PC-3 (cell line): ENCODE data around the gene ANO4. TPM values are rescaled to one million over a fixed set of nuclear protein-coding genes. Genes with fewer than 3 reads are reported as not detected.

Source experiments
- ATAC-seq: fragments of 200-7000 bp; cut with Tn5 transposase; 2 replicates; pipeline ENCODE4 v1.9.1; 2020; ENCODE audit warnings: mild to moderate bottlenecking, moderate library complexity
- BruUV-seq: library from RNA; stranded (reverse); fragments of 400-500 nt; replicated peaks from 2 replicates; lab custom pipeline; 2021; lab: Mats Ljungman, UMichigan
- CTCF ChIA-PET: fragments of 300-600 bp; sonication (Branson Sonifier 250); formaldehyde crosslinking; loops from one replicate; lab custom pipeline; 2022; ENCODE audit warnings: antibody characterized with exemption; lab: Charles Lee
- POLR2A ChIA-PET: fragments of 300-600 bp; sonication (Branson Sonifier 250); formaldehyde crosslinking; loops from one replicate; lab custom pipeline; 2022; ENCODE audit warnings: antibody characterized with exemption; ENCODE audit not compliant: unreplicated experiment; lab: Charles Lee
- DNase-seq: peaks from one replicate; pipeline ENCODE4 v3.0.0-alpha.2; 2015
- H2AFZ ChIP-seq: fragments of 300-600 bp; sonication (generic); 2 replicates; pipeline ENCODE4 v1.6.0; 2016; ENCODE audit warnings: antibody characterized with exemption, low read length
- H3F3A ChIP-seq: fragments of 300-600 bp; sonication (generic); one replicate; pipeline ENCODE4 v1.6.0; 2017; ENCODE audit warnings: antibody characterized with exemption, low read length, control low read depth, mild to moderate bottlenecking; ENCODE audit not compliant: unreplicated experiment
- H3K27ac ChIP-seq: fragments of 300-600 bp; sonication (generic); 2 replicates; pipeline ENCODE4 v1.5.1; 2016; ENCODE audit warnings: mild to moderate bottlenecking, low read length
- H3K27me3 ChIP-seq: fragments of 300-600 bp; sonication (generic); 2 replicates; pipeline ENCODE4 v1.6.1; 2016; ENCODE audit warnings: low read length, mixed read lengths
- H3K36me3 ChIP-seq: fragments of 300-600 bp; sonication (generic); 2 replicates; pipeline ENCODE4 v1.6.1; 2016; ENCODE audit warnings: low read depth, mixed run types, low read length, mixed read lengths
- H3K4me1 ChIP-seq: fragments of 300-600 bp; sonication (generic); 2 replicates; pipeline ENCODE4 v1.5.1; 2016; ENCODE audit warnings: low read length; ENCODE audit not compliant: insufficient read depth
- H3K4me2 ChIP-seq: fragments of 300-600 bp; sonication (generic); 2 replicates; pipeline ENCODE4 v1.6.0; 2016; ENCODE audit warnings: low read length
- H3K4me3 ChIP-seq: fragments of 300-600 bp; sonication (generic); 2 replicates; pipeline ENCODE4 v1.5.1; 2016; ENCODE audit warnings: mild to moderate bottlenecking, low read length, mixed read lengths
- H3K79me2 ChIP-seq: fragments of 300-600 bp; sonication (generic); 2 replicates; pipeline ENCODE4 v1.6.1; 2017; ENCODE audit warnings: low read length, mixed read lengths
- H3K9ac ChIP-seq: fragments of 300-600 bp; sonication (generic); 2 replicates; pipeline ENCODE4 v1.6.0; 2016; ENCODE audit warnings: mild to moderate bottlenecking, low read length
- H3K9me2 ChIP-seq: fragments of 300-600 bp; sonication (generic); replicated peaks from 2 replicates; pipeline ENCODE4 v1.6.1; 2016; ENCODE audit warnings: mixed run types, low read length, mixed read lengths
- H3K9me3 ChIP-seq: fragments of 300-600 bp; sonication (generic); 2 replicates; pipeline ENCODE4 v1.6.1; 2016; ENCODE audit warnings: low read length, mixed read lengths
- H4K20me1 ChIP-seq: fragments of 300-600 bp; sonication (generic); 2 replicates; pipeline ENCODE4 v1.6.1; 2016; ENCODE audit warnings: low read length, mixed read lengths
- CTCF ChIP-seq: fragments of 300-600 bp; sonication (generic); conservative IDR thresholded peaks from 2 replicates; pipeline ENCODE4 v1.5.1; 2017; ENCODE audit warnings: antibody characterized with exemption, low read depth, mild to moderate bottlenecking, low read length
- EZH2 ChIP-seq: fragments of 300-600 bp; sonication (generic); IDR thresholded peaks from one replicate; pipeline ENCODE4 v1.6.1; 2017; ENCODE audit warnings: antibody characterized with exemption, mild to moderate bottlenecking, low read length; ENCODE audit not compliant: unreplicated experiment
- EZH2phosphoT487 ChIP-seq: fragments of 300-600 bp; sonication (generic); IDR thresholded peaks from 2 replicates; pipeline ENCODE4 v1.6.1; 2018; ENCODE audit warnings: mild to moderate bottlenecking, antibody characterized with exemption, low read length, borderline replicate concordance
- intact Hi-C: fragments of 100-400 bp; cut with micrococcal nuclease; formaldehyde crosslinking; loops from 2 replicates; pipeline ENCODE4 v1.9.0; 2023
- total RNA-seq: library from RNA; depleted of rRNA; stranded (reverse); fragments of >200 nt; gene quantifications from 2 replicates; pipeline ENCODE4 v1.2.3, GENCODE V29; 2014

The ANO4 gene
- total RNA-seq, 1 experiment from 2014 or later = not detected

GRCh38 chr12:101027816-101028215 lies 233.2 kb downstream of the ANO4 start:
- H3K4me1 ChIP-seq = no peaks in the 10 kb centered on the region
- H3K9me3 ChIP-seq = no peaks in the 10 kb centered on the region
- ChIA-PET POLR2A (no interaction called here), CTCF (no interaction called here)
- H3K9me2 ChIP-seq = no peaks in the 10 kb centered on the region
- no peaks in the 10 kb centered on the region for H3K27me3 ChIP-seq
- BruUV-seq = no TSS peak
- ATAC-seq = no peak
- no peak for TF ChIP-seq EZH2phosphoT487
- TF ChIP-seq EZH2 = no peak
- TF ChIP-seq CTCF = no peak
- no peaks in the 10 kb centered on the region for H3K36me3 ChIP-seq
- no peaks in the 10 kb centered on the region for H3F3A ChIP-seq
- H3K79me2 ChIP-seq = no peaks in the 10 kb centered on the region
- H4K20me1 ChIP-seq = no peaks in the 10 kb centered on the region
- DNase-seq = no peak
- H3K27ac ChIP-seq = no peak overlapping the region
- no peak overlapping the region for H2AFZ ChIP-seq
- H3K4me3 ChIP-seq = no peak overlapping the region
- no peak overlapping the region for H3K9ac ChIP-seq
- intact Hi-C loops = no loop called here
- no peak overlapping the region for H3K4me2 ChIP-seq

- no peaks in the 10 kb centered on the region for H3F3A ChIP-seq
- H3K36me3 ChIP-seq = no peaks in the 10 kb centered on the region
- H3K4me3 ChIP-seq = no peak overlapping the region
- no peaks in the 10 kb centered on the region for H3K79me2 ChIP-seq
- TF ChIP-seq CTCF (no peak), EZH2phosphoT487 (no peak), EZH2 (no peak)
- intact Hi-C loops = no loop called here
- BruUV-seq = no TSS peak
- no peaks in the 10 kb centered on the region for H4K20me1 ChIP-seq
- no peaks in the 10 kb centered on the region for H3K4me1 ChIP-seq
- no peak overlapping the region for H2AFZ ChIP-seq
- ATAC-seq (no peak), DNase-seq (no peak)
- H3K4me2 ChIP-seq = no peak overlapping the region
- H3K9ac ChIP-seq = no peak overlapping the region
- H3K9me3 ChIP-seq = no peaks in the 10 kb centered on the region
- no peaks in the 10 kb centered on the region for H3K9me2 ChIP-seq
- ChIA-PET CTCF (no interaction called here), POLR2A (no interaction called here)
- no peaks in the 10 kb centered on the region for H3K27me3 ChIP-seq
- H3K27ac ChIP-seq = no peak overlapping the region
Observed at GRCh38 chr12:101038289-101038871, 243.8 kb downstream of the ANO4 start.

- DNase-seq (peak; percentile 30), ATAC-seq (no peak)
- Histone ChIP-seq H3K9me3 (no peaks in the 10 kb centered on the region), H4K20me1 (no peaks in the 10 kb centered on the region), H3K9me2 (no peaks in the 10 kb centered on the region), H3K27me3 (no peaks in the 10 kb centered on the region), H3K4me3 (no peak overlapping the region), H3K27ac (peak overlapping the region; percentile 5; the same call in 1 of the 2 replicates), H3K9ac (no peak overlapping the region), H2AFZ (no peak overlapping the region), H3K79me2 (no peaks in the 10 kb centered on the region), H3K36me3 (no peaks in the 10 kb centered on the region), H3K4me1 (no peaks in the 10 kb centered on the region), H3K4me2 (no peak overlapping the region), H3F3A (no peaks in the 10 kb centered on the region)
- TF ChIP-seq EZH2 = no peak
- TF ChIP-seq EZH2phosphoT487 = no peak
- TF ChIP-seq CTCF = no peak
- CTCF ChIA-PET = no interaction called here
- POLR2A ChIA-PET = no interaction called here
- no TSS peak for BruUV-seq
- intact Hi-C loops = no loop called here
Observed at GRCh38 chr12:101039848-101040531, 245.4 kb downstream of the ANO4 start.
